ENCODE data around the gene INTS4.

Gene INTS4

GRCh38 chr11:78022397-78023396, 28.2 kb upstream of the INTS4 start, which contains the start of gene KCTD14:
Gene KCTD14, minus strand, starts transcription at chr11:78023276. Its CDS starts 27 bp downstream, at chr11:78023249.
- DNase-seq: no peak
- Histone ChIP-seq H3K9me3 (ENCODE audit: control insufficient read depth, low read length) (no peaks in the 10 kb centered on the region), H2AK5ac (ENCODE audit: low read length, severe bottlenecking) (no peak within 1 kb of the TSS), H3K27ac (ENCODE audit: low read length, poor library complexity, severe bottlenecking) (no peak within 1 kb of the TSS), H2BK12ac (ENCODE audit: low read length in 2 of 2) (peak within 1 kb of the TSS in 1 of 2 experiments; percentile 63), H2BK5ac (ENCODE audit: low read depth, low read length, poor library complexity, severe bottlenecking) (no peak within 1 kb of the TSS), H3K4me1 (ENCODE audit: control insufficient read depth, insufficient read depth, low read depth, low read length) (peaks cover 11% of the 10 kb centered on the region), H2AFZ (ENCODE audit: low read depth, low read length) (peak within 1 kb of the TSS; percentile 99), H3K4me2 (ENCODE audit: low read length, poor library complexity, severe bottlenecking) (peak within 1 kb of the TSS; percentile 94), H3K18ac (ENCODE audit: low read depth in 1 of 2, low read length in 2 of 2) (peak within 1 kb of the TSS; percentile 58 to 81), H3K4me3 (ENCODE audit: insufficient read depth in 1 of 2, low read depth in 1 of 2, low read length in 2 of 2) (peak within 1 kb of the TSS; percentile 69 to 79), H3K23ac (ENCODE audit: low read length in 2 of 2) (peak within 1 kb of the TSS in 1 of 2 experiments; percentile 60), H3K79me1 (replicated peaks; ENCODE audit: low read length, poor library complexity, severe bottlenecking) (no peaks in the 10 kb centered on the region), H3K14ac (ENCODE audit: low read length in 2 of 2) (peak within 1 kb of the TSS in 1 of 2 experiments; percentile 92), H3K27me3 (ENCODE audit: control insufficient read depth in 1 of 2, insufficient read depth in 1 of 2, low read length in 2 of 2) (peaks cover 0 to 3% of the 10 kb centered on the region in 2 experiments), H3K9ac (ENCODE audit: low read length) (peak within 1 kb of the TSS; percentile 70), H4K8ac (ENCODE audit: low read length) (peak within 1 kb of the TSS; percentile 59), H3K4ac (ENCODE audit: low read depth in 1 of 2, low read length in 2 of 2) (no peak within 1 kb of the TSS), H4K91ac (ENCODE audit: low read length) (peak within 1 kb of the TSS; percentile 78), H2BK120ac (ENCODE audit: low read depth, low read length) (no peak within 1 kb of the TSS), H3K36me3 (ENCODE audit: control insufficient read depth in 1 of 2, insufficient read depth in 2 of 2, low read depth in 1 of 2, low read length in 2 of 2) (no peaks in the 10 kb centered on the region), H2BK15ac (ENCODE audit: low read depth, poor library complexity, severe bottlenecking) (no peak within 1 kb of the TSS)
- WGBS: 10% methylated on average over 36 of the region's 37 CpGs

GRCh38 chr11:78021611-78022010, 27.1 kb upstream of the INTS4 start:
- peaks cover 0 to 4% of the 10 kb centered on the region in 2 experiments for H3K36me3 ChIP-seq (ENCODE audit: control insufficient read depth in 1 of 2, insufficient read depth in 2 of 2, low read depth in 1 of 2, low read length in 2 of 2)
- no peak overlapping the region for H2AFZ ChIP-seq (ENCODE audit: low read depth, low read length)
- no peak overlapping the region for H3K14ac ChIP-seq (ENCODE audit: low read length in 2 of 2)
- H4K91ac ChIP-seq (ENCODE audit: low read length): no peak overlapping the region
- H3K23ac ChIP-seq (ENCODE audit: low read length in 2 of 2): no peak overlapping the region
- H3K9ac ChIP-seq (ENCODE audit: low read length): no peak overlapping the region
- no peaks in the 10 kb centered on the region for H3K9me3 ChIP-seq (ENCODE audit: control insufficient read depth, low read length)
- WGBS: 97% methylated on average over 6 of the region's 6 CpGs
- peaks cover 11% of the 10 kb centered on the region for H3K4me1 ChIP-seq (ENCODE audit: control insufficient read depth, insufficient read depth, low read depth, low read length)
- H2AK5ac ChIP-seq (ENCODE audit: low read length, severe bottlenecking): no peak overlapping the region
- no peak overlapping the region for H3K4me3 ChIP-seq (ENCODE audit: insufficient read depth in 1 of 2, low read depth in 1 of 2, low read length in 2 of 2)
- no peak overlapping the region for H4K8ac ChIP-seq (ENCODE audit: low read length)
- no peaks in the 10 kb centered on the region for H3K79me1 ChIP-seq (replicated peaks; ENCODE audit: low read length, poor library complexity, severe bottlenecking)
- H2BK12ac ChIP-seq (ENCODE audit: low read length in 2 of 2): no peak overlapping the region
- H3K4ac ChIP-seq (ENCODE audit: low read depth in 1 of 2, low read length in 2 of 2): no peak overlapping the region
- H3K18ac ChIP-seq (ENCODE audit: low read depth in 1 of 2, low read length in 2 of 2): no peak overlapping the region
- H3K27ac ChIP-seq (ENCODE audit: low read length, poor library complexity, severe bottlenecking): no peak overlapping the region
- no peak overlapping the region for H2BK120ac ChIP-seq (ENCODE audit: low read depth, low read length)
- no peak overlapping the region for H2BK15ac ChIP-seq (ENCODE audit: low read depth, poor library complexity, severe bottlenecking)
- peaks cover 0 to 3% of the 10 kb centered on the region in 2 experiments for H3K27me3 ChIP-seq (ENCODE audit: control insufficient read depth in 1 of 2, insufficient read depth in 1 of 2, low read length in 2 of 2)
- no peak for DNase-seq
- no peak overlapping the region for H2BK5ac ChIP-seq (ENCODE audit: low read depth, low read length, poor library complexity, severe bottlenecking)
- H3K4me2 ChIP-seq (ENCODE audit: low read length, poor library complexity, severe bottlenecking): no peak overlapping the region

DNA sequence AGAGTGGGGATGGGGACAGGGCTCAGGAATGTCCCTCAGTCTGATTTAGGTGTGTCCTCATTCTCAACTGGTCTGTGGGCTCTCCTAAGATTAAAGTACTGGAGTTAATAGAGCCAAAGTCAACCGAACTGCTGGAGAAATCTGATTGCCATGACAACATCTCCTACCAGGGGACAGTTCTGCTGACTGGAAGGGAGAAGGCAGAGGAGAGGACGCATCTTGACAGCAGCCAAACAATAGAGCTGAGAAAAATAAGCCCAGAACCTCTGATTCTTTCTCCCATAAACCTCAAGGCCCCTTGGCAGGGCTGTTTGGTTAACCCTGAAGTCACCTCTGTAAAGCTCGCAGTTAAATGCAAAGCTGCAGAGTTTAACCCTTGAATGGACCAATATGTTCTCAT, 25.8 kb upstream of the INTS4 start:
- Histone ChIP-seq H2AFZ (ENCODE audit: low read depth, low read length) (no peak overlapping the region), H3K14ac (ENCODE audit: low read length in 2 of 2) (no peak overlapping the region), H3K27me3 (ENCODE audit: control insufficient read depth in 1 of 2, insufficient read depth in 1 of 2, low read length in 2 of 2) (peaks cover 0 to 3% of the 10 kb centered on the region in 2 experiments), H3K4ac (ENCODE audit: low read depth in 1 of 2, low read length in 2 of 2) (no peak overlapping the region), H3K9ac (ENCODE audit: low read length) (no peak overlapping the region), H2BK12ac (ENCODE audit: low read length in 2 of 2) (no peak overlapping the region), H3K36me3 (ENCODE audit: control insufficient read depth in 1 of 2, insufficient read depth in 2 of 2, low read depth in 1 of 2, low read length in 2 of 2) (peaks cover 0 to 7% of the 10 kb centered on the region in 2 experiments), H2AK5ac (ENCODE audit: low read length, severe bottlenecking) (no peak overlapping the region), H4K91ac (ENCODE audit: low read length) (no peak overlapping the region), H4K8ac (ENCODE audit: low read length) (no peak overlapping the region), H2BK120ac (ENCODE audit: low read depth, low read length) (no peak overlapping the region), H3K23ac (ENCODE audit: low read length in 2 of 2) (no peak overlapping the region), H3K4me2 (ENCODE audit: low read length, poor library complexity, severe bottlenecking) (no peak overlapping the region), H3K79me1 (replicated peaks; ENCODE audit: low read length, poor library complexity, severe bottlenecking) (no peaks in the 10 kb centered on the region), H3K18ac (ENCODE audit: low read depth in 1 of 2, low read length in 2 of 2) (no peak overlapping the region), H3K9me3 (ENCODE audit: control insufficient read depth, low read length) (no peaks in the 10 kb centered on the region), H3K27ac (ENCODE audit: low read length, poor library complexity, severe bottlenecking) (no peak overlapping the region), H3K4me3 (ENCODE audit: insufficient read depth in 1 of 2, low read depth in 1 of 2, low read length in 2 of 2) (no peak overlapping the region), H2BK15ac (ENCODE audit: low read depth, poor library complexity, severe bottlenecking) (no peak overlapping the region), H2BK5ac (ENCODE audit: low read depth, low read length, poor library complexity, severe bottlenecking) (no peak overlapping the region), H3K4me1 (ENCODE audit: control insufficient read depth, insufficient read depth, low read depth, low read length) (peaks cover 11% of the 10 kb centered on the region)
- no peak for DNase-seq
- 33% methylated on average over 3 of the region's 3 CpGs for WGBS

DNA sequence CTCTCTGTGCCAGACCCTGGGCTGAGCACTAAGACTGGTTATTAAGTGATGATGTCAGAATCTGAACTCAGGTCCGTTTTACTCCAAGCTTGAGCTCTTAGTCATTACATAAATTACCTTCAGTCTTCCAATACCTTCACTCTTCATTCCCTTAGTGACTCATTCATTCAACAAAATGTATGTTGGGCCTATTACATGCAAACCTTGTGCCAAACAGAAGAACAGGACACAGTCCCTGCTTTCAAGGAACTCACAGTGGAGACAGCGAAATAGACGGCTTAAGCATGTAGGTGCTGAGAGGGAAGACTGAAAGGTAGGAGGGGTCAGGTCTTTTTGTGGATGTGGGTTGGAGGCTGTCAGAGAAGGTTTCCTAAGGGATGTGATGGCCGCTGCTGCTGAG, 25.3 kb upstream of the INTS4 start:
- Histone ChIP-seq H3K27ac (ENCODE audit: low read length, poor library complexity, severe bottlenecking) (no peak overlapping the region), H3K4me3 (ENCODE audit: insufficient read depth in 1 of 2, low read depth in 1 of 2, low read length in 2 of 2) (no peak overlapping the region), H3K14ac (ENCODE audit: low read length in 2 of 2) (no peak overlapping the region), H3K9me3 (ENCODE audit: control insufficient read depth, low read length) (no peaks in the 10 kb centered on the region), H3K4ac (ENCODE audit: low read depth in 1 of 2, low read length in 2 of 2) (no peak overlapping the region), H2BK15ac (ENCODE audit: low read depth, poor library complexity, severe bottlenecking) (no peak overlapping the region), H2AK5ac (ENCODE audit: low read length, severe bottlenecking) (no peak overlapping the region), H4K91ac (ENCODE audit: low read length) (no peak overlapping the region), H2BK5ac (ENCODE audit: low read depth, low read length, poor library complexity, severe bottlenecking) (no peak overlapping the region), H4K8ac (ENCODE audit: low read length) (no peak overlapping the region), H3K27me3 (ENCODE audit: control insufficient read depth in 1 of 2, insufficient read depth in 1 of 2, low read length in 2 of 2) (peaks cover 0 to 3% of the 10 kb centered on the region in 2 experiments), H3K9ac (ENCODE audit: low read length) (no peak overlapping the region), H3K36me3 (ENCODE audit: control insufficient read depth in 1 of 2, insufficient read depth in 2 of 2, low read depth in 1 of 2, low read length in 2 of 2) (peaks cover 0 to 8% of the 10 kb centered on the region in 2 experiments), H2BK120ac (ENCODE audit: low read depth, low read length) (no peak overlapping the region), H2BK12ac (ENCODE audit: low read length in 2 of 2) (no peak overlapping the region), H3K4me2 (ENCODE audit: low read length, poor library complexity, severe bottlenecking) (no peak overlapping the region), H2AFZ (ENCODE audit: low read depth, low read length) (no peak overlapping the region), H3K4me1 (ENCODE audit: control insufficient read depth, insufficient read depth, low read depth, low read length) (peaks cover 11% of the 10 kb centered on the region), H3K18ac (ENCODE audit: low read depth in 1 of 2, low read length in 2 of 2) (no peak overlapping the region), H3K79me1 (replicated peaks; ENCODE audit: low read length, poor library complexity, severe bottlenecking) (no peaks in the 10 kb centered on the region), H3K23ac (ENCODE audit: low read length in 2 of 2) (no peak overlapping the region)
- WGBS: 48% methylated on average over 4 of the region's 4 CpGs
- DNase-seq: no peak

Data from mesenchymal stem cell (in vitro differentiated cells and primary cell).